ENCODE results near the gene CYTIP.
A peak's percentile ranks its signal among the peaks of the same experiment; 100 is the strongest.

Gene CYTIP

GRCh38 chr2:157443795-157444640 is at the start of gene CYTIP:
Gene CYTIP, minus strand, starts transcription at chr2:157444089. Its CDS starts 69 bp downstream, at chr2:157444020.
- H3K36me3 ChIP-seq (ENCODE audit: control insufficient read depth in 5 of 5, insufficient read depth in 5 of 5, low read length in 5 of 5), result no peaks in the 10 kb centered on the region
- H3K9ac ChIP-seq (ENCODE audit: low read length in 5 of 5), result peak within 1 kb of the TSS in 2 of 5 donors; percentile 33 to 44
- H3K4me1 ChIP-seq (ENCODE audit: control insufficient read depth in 5 of 5, insufficient read depth in 5 of 5, low read length in 5 of 5), result peaks cover 0 to 13% (median 9%) of the 10 kb centered on the region in 5 donors
- H3K27ac ChIP-seq (ENCODE audit: low read depth, low read length), result no peak within 1 kb of the TSS
- H3K27me3 ChIP-seq (ENCODE audit: control insufficient read depth in 5 of 5, insufficient read depth in 4 of 5, low read length in 5 of 5), result no peaks in the 10 kb centered on the region
- H3K4me3 ChIP-seq (ENCODE audit: low read depth in 1 of 5, low read length in 5 of 5), result peak within 1 kb of the TSS; percentile 35 to 54 (median 43)
- no peaks in the 10 kb centered on the region for H3K9me3 ChIP-seq (ENCODE audit: control insufficient read depth in 5 of 5, low read length in 5 of 5)

DNA sequence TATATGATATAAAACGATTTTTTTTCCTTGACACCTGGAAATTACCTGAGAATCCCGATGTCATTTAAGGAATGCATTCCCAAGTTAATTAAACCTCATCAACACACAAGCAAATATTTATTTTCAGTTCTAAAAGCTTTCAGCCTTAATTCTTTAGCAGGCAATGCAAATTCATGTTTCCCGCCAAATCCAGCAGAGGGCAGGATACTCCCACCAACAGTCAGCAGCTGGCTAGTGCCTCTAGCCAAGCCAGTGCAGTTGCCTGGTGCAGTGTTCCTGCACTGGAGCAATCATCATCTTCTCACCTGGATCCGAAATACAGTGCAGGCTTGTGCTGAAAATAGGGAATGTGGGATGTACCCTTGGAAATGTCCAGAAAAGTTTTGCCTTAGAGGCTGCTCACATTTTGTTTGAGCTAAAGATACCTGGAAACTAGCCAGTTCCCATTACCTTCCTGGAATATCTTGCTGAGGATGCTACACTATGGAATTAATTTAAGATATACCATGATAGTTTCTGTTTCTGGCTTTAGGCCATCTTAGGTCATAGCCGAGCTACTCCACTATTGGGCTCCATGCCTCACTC is 48.4 kb upstream of the CYTIP start:
- Histone ChIP-seq H3K9me3 (ENCODE audit: control insufficient read depth in 5 of 5, low read length in 5 of 5) (no peaks in the 10 kb centered on the region), H3K27ac (ENCODE audit: low read depth, low read length) (no peak overlapping the region)

GRCh38 chr2:157489983-157490382 is 46.1 kb upstream of the CYTIP start:
- H3K27me3 ChIP-seq (ENCODE audit: control insufficient read depth in 5 of 5, insufficient read depth in 4 of 5, low read length in 5 of 5), result no peaks in the 10 kb centered on the region
- no peaks in the 10 kb centered on the region for H3K9me3 ChIP-seq (ENCODE audit: control insufficient read depth in 5 of 5, low read length in 5 of 5)
- H3K4me1 ChIP-seq (ENCODE audit: control insufficient read depth in 5 of 5, insufficient read depth in 5 of 5, low read length in 5 of 5), result peaks cover 0 to 4% (median 4%) of the 10 kb centered on the region in 5 donors
- H3K4me3 ChIP-seq (ENCODE audit: low read depth in 1 of 5, low read length in 5 of 5), result no peak overlapping the region
- no peak overlapping the region for H3K27ac ChIP-seq (ENCODE audit: low read depth, low read length)
- no peaks in the 10 kb centered on the region for H3K36me3 ChIP-seq (ENCODE audit: control insufficient read depth in 5 of 5, insufficient read depth in 5 of 5, low read length in 5 of 5)
- H3K9ac ChIP-seq (ENCODE audit: low read length in 5 of 5), result no peak overlapping the region

More for the DNA sequence above, 48.4 kb upstream of the CYTIP start:
- Histone ChIP-seq H3K36me3 (ENCODE audit: control insufficient read depth in 5 of 5, insufficient read depth in 5 of 5, low read length in 5 of 5) (no peaks in the 10 kb centered on the region), H3K9ac (ENCODE audit: low read length in 5 of 5) (no peak overlapping the region), H3K4me1 (ENCODE audit: control insufficient read depth in 5 of 5, insufficient read depth in 5 of 5, low read length in 5 of 5) (peaks cover 0 to 4% (median 4%) of the 10 kb centered on the region in 5 donors), H3K27me3 (ENCODE audit: control insufficient read depth in 5 of 5, insufficient read depth in 4 of 5, low read length in 5 of 5) (no peaks in the 10 kb centered on the region), H3K4me3 (ENCODE audit: low read depth in 1 of 5, low read length in 5 of 5) (no peak overlapping the region)

DNA sequence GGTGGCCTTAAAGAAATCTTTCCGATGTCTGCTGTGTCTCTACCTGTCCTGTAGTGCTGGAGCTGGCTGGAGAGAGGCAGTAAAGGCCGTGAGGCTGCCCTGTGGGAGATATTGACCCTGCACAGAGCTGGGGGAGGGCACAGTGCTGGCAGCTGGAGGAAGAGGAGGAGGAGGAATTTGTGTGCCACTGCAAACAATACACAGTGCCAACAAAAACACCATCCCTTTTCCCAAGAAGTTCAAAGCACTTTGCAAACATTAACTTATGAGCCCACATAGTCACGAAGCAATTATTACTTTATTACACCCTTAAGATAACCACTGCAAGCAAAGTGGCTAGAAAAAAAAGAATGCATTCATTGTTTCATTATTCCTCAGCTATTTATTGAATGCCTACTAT is 45.0 kb upstream of the CYTIP start:
- H3K27ac ChIP-seq (ENCODE audit: low read depth, low read length), result no peak overlapping the region

GRCh38 chr2:157487747-157488146 is 43.9 kb upstream of the CYTIP start:
- Histone ChIP-seq H3K9ac (ENCODE audit: low read length in 5 of 5) (no peak overlapping the region), H3K4me3 (ENCODE audit: low read depth in 1 of 5, low read length in 5 of 5) (no peak overlapping the region), H3K4me1 (ENCODE audit: control insufficient read depth in 5 of 5, insufficient read depth in 5 of 5, low read length in 5 of 5) (peaks cover 0 to 4% (median 4%) of the 10 kb centered on the region in 5 donors), H3K36me3 (ENCODE audit: control insufficient read depth in 5 of 5, insufficient read depth in 5 of 5, low read length in 5 of 5) (no peaks in the 10 kb centered on the region), H3K27me3 (ENCODE audit: control insufficient read depth in 5 of 5, insufficient read depth in 4 of 5, low read length in 5 of 5) (no peaks in the 10 kb centered on the region), H3K9me3 (ENCODE audit: control insufficient read depth in 5 of 5, low read length in 5 of 5) (no peaks in the 10 kb centered on the region), H3K27ac (ENCODE audit: low read depth, low read length) (no peak overlapping the region)

More for the DNA sequence above, 45.0 kb upstream of the CYTIP start:
- H3K9me3 ChIP-seq (ENCODE audit: control insufficient read depth in 5 of 5, low read length in 5 of 5), result no peaks in the 10 kb centered on the region
- no peaks in the 10 kb centered on the region for H3K36me3 ChIP-seq (ENCODE audit: control insufficient read depth in 5 of 5, insufficient read depth in 5 of 5, low read length in 5 of 5)
- no peaks in the 10 kb centered on the region for H3K27me3 ChIP-seq (ENCODE audit: control insufficient read depth in 5 of 5, insufficient read depth in 4 of 5, low read length in 5 of 5)
- H3K4me3 ChIP-seq (ENCODE audit: low read depth in 1 of 5, low read length in 5 of 5), result no peak overlapping the region
- peaks cover 0 to 4% (median 4%) of the 10 kb centered on the region in 5 donors for H3K4me1 ChIP-seq (ENCODE audit: control insufficient read depth in 5 of 5, insufficient read depth in 5 of 5, low read length in 5 of 5)
- no peak overlapping the region for H3K9ac ChIP-seq (ENCODE audit: low read length in 5 of 5)

GRCh38 chr2:157487271-157487610 is 43.4 kb upstream of the CYTIP start:
- H3K27ac ChIP-seq (ENCODE audit: low read depth, low read length), result no peak overlapping the region
- no peaks in the 10 kb centered on the region for H3K36me3 ChIP-seq (ENCODE audit: control insufficient read depth in 5 of 5, insufficient read depth in 5 of 5, low read length in 5 of 5)

GRCh38 chr2:157486596-157487270 is 42.8 kb upstream of the CYTIP start:
- Histone ChIP-seq H3K9ac (ENCODE audit: low read length in 5 of 5) (no peak overlapping the region), H3K4me1 (ENCODE audit: control insufficient read depth in 5 of 5, insufficient read depth in 5 of 5, low read length in 5 of 5) (peaks cover 0 to 4% (median 4%) of the 10 kb centered on the region in 5 donors), H3K27me3 (ENCODE audit: control insufficient read depth in 5 of 5, insufficient read depth in 4 of 5, low read length in 5 of 5) (no peaks in the 10 kb centered on the region), H3K27ac (ENCODE audit: low read depth, low read length) (no peak overlapping the region), H3K36me3 (ENCODE audit: control insufficient read depth in 5 of 5, insufficient read depth in 5 of 5, low read length in 5 of 5) (no peaks in the 10 kb centered on the region), H3K4me3 (ENCODE audit: low read depth in 1 of 5, low read length in 5 of 5) (no peak overlapping the region), H3K9me3 (ENCODE audit: control insufficient read depth in 5 of 5, low read length in 5 of 5) (no peaks in the 10 kb centered on the region)

More at GRCh38 chr2:157487271-157487610, 43.4 kb upstream of the CYTIP start:
- H3K4me1 ChIP-seq (ENCODE audit: control insufficient read depth in 5 of 5, insufficient read depth in 5 of 5, low read length in 5 of 5), result peaks cover 0 to 4% (median 4%) of the 10 kb centered on the region in 5 donors
- no peak overlapping the region for H3K4me3 ChIP-seq (ENCODE audit: low read depth in 1 of 5, low read length in 5 of 5)
- H3K27me3 ChIP-seq (ENCODE audit: control insufficient read depth in 5 of 5, insufficient read depth in 4 of 5, low read length in 5 of 5), result no peaks in the 10 kb centered on the region
- H3K9ac ChIP-seq (ENCODE audit: low read length in 5 of 5), result no peak overlapping the region
- H3K9me3 ChIP-seq (ENCODE audit: control insufficient read depth in 5 of 5, low read length in 5 of 5), result no peaks in the 10 kb centered on the region

DNA sequence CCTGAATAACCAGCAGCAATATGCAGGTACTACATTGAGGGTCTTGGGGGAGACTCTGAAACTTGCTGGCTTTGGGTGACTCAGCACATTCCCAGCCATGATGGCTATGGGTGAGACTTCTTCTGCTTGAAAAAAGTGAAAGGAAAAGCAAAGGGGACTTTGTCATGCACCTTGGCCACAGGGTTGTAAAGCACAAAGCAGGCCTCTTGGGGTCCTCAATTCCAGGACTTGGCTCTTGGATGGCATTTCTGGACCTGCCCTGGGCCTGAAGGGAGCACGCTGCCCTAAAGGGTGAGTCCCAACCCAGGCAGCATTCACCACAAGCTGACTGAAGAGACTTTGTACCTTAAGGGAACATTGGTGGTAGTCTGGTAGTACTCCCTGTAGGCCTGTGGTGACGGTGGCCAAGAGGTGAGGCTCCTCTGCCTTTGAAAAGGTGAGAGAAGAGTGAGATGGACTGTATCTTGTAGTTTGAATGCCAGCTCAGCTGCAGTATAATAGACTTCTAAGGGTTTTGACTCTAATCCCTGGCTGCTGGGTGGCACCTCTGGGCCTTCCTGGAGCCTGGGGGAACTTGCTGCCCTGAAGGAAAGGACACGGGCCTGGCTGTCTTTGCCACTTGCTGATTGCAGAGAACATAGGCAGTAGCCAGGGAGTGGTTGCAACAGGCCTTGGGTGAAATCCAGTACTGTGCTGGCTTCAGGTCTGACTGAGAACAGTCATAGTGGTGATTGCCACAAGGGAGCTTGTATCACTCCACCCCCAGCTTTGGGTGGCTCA is 36.5 kb upstream of the CYTIP start:
- H3K9me3 ChIP-seq (ENCODE audit: control insufficient read depth in 5 of 5, low read length in 5 of 5), result no peaks in the 10 kb centered on the region
- H3K9ac ChIP-seq (ENCODE audit: low read length in 5 of 5), result no peak overlapping the region
- H3K4me1 ChIP-seq (ENCODE audit: control insufficient read depth in 5 of 5, insufficient read depth in 5 of 5, low read length in 5 of 5), result peaks cover 0 to 16% (median 11%) of the 10 kb centered on the region in 5 donors
- no peaks in the 10 kb centered on the region for H3K27me3 ChIP-seq (ENCODE audit: control insufficient read depth in 5 of 5, insufficient read depth in 4 of 5, low read length in 5 of 5)
- H3K36me3 ChIP-seq (ENCODE audit: control insufficient read depth in 5 of 5, insufficient read depth in 5 of 5, low read length in 5 of 5), result no peaks in the 10 kb centered on the region
- no peak overlapping the region for H3K27ac ChIP-seq (ENCODE audit: low read depth, low read length)
- H3K4me3 ChIP-seq (ENCODE audit: low read depth in 1 of 5, low read length in 5 of 5), result peak overlapping the region in 1 of 5 donors; percentile 49

DNA sequence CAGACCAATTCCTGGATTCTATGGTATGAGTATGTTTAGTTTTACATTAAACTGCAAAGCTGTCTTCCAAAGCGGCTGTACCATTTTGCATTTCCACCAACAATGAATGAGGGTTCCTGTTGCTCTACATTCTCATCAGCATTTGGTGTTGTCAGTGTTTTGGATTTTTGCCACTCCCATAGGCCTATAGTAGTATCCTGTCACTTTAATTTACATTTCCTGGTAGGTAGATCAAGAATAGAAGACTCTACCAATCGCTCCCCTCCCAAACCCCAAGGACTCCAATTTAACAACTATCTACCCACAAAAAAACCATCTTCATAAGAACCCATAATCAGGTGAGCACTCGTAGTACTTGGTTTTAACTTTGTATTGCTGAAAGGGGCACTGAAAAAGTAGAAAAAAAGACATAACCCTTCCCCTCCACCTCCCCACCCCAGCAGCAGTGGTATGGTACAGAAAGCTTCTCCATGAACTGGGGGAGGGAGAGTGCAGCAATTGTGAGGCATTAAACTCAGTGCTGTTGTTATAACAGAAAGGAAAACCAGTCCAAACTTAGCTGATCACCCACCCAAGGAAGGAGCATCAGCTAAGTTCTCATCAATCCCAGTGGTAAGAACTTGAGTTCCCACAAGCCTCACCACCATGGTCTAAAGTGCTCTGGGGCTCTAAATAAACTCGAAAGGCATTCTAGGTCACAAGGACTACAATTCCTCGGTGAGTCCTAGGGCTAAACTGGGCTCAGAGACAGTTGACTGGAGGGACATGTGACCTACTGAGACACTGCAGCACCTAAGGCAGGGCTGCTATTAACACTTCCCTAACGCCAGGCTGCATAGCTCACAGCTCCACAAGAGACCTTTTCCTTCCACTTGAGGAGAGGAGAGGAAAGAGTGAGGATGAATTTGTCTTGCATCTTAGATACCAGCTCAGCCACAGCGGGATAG is 35.5 kb upstream of the CYTIP start:
- H3K36me3 ChIP-seq (ENCODE audit: control insufficient read depth in 5 of 5, insufficient read depth in 5 of 5, low read length in 5 of 5), result no peaks in the 10 kb centered on the region
- H3K4me1 ChIP-seq (ENCODE audit: control insufficient read depth in 5 of 5, insufficient read depth in 5 of 5, low read length in 5 of 5), result peaks cover 0 to 16% (median 11%) of the 10 kb centered on the region in 5 donors
- H3K27ac ChIP-seq (ENCODE audit: low read depth, low read length), result no peak overlapping the region
- H3K27me3 ChIP-seq (ENCODE audit: control insufficient read depth in 5 of 5, insufficient read depth in 4 of 5, low read length in 5 of 5), result no peaks in the 10 kb centered on the region
- no peak overlapping the region for H3K9ac ChIP-seq (ENCODE audit: low read length in 5 of 5)
- no peak overlapping the region for H3K4me3 ChIP-seq (ENCODE audit: low read depth in 1 of 5, low read length in 5 of 5)
- no peaks in the 10 kb centered on the region for H3K9me3 ChIP-seq (ENCODE audit: control insufficient read depth in 5 of 5, low read length in 5 of 5)

All from subcutaneous abdominal adipose tissue (tissue), 5 donors.